Measurements from ENCODE around the gene RRM1. TPM values are rescaled to one million over a fixed set of nuclear protein-coding genes. Genes with fewer than 3 reads are reported as not detected.

Gene RRM1
- total RNA-seq, 1 experiment from 2014 or later, result 138 TPM

GRCh38 chr11:4123218-4123617 is 28.6 kb downstream of the RRM1 start:
- Histone ChIP-seq H4K20me1 (ENCODE audit: control insufficient read depth, insufficient read depth, insufficient read length) (no peaks in the 10 kb centered on the region), H3K9me3 (ENCODE audit: control insufficient read depth, low read depth, low read length) (no peaks in the 10 kb centered on the region), H3K79me2 (ENCODE audit: insufficient read depth, low read length) (no peaks in the 10 kb centered on the region), H4K91ac (ENCODE audit: insufficient read length, low read depth, low read length) (no peak overlapping the region), H3K23me2 (ENCODE audit: insufficient read length, low read depth, low read length, poor library complexity, severe bottlenecking) (no peaks in the 10 kb centered on the region), H2AFZ (ENCODE audit: low read length) (no peak overlapping the region), H4K5ac (ENCODE audit: insufficient read length, low read depth, low read length) (no peak overlapping the region), H3K79me1 (ENCODE audit: insufficient read depth, low read depth, low read length, poor library complexity, severe bottlenecking) (no peaks in the 10 kb centered on the region), H2BK5ac (ENCODE audit: insufficient read length, low read length) (no peak overlapping the region), H3K27me3 (ENCODE audit: insufficient read depth, low read length) (no peaks in the 10 kb centered on the region), H3K56ac (ENCODE audit: insufficient read length, low read depth, low read length) (no peak overlapping the region), H4K8ac (replicated peaks; ENCODE audit: insufficient read length, low read depth, low read length) (no peak overlapping the region), H2BK20ac (ENCODE audit: low read depth, low read length, poor library complexity, severe bottlenecking) (no peak overlapping the region), H3K23ac (ENCODE audit: insufficient read length, low read depth, low read length) (no peak overlapping the region), H3K27ac (ENCODE audit: insufficient read length, low read depth, low read length) (no peak overlapping the region), H3K14ac (ENCODE audit: insufficient read depth, low read length) (no peak overlapping the region), H2BK15ac (ENCODE audit: low read depth, low read length) (no peak overlapping the region), H2BK120ac (ENCODE audit: low read depth, low read length, poor library complexity, severe bottlenecking) (no peak overlapping the region), H2AK5ac (ENCODE audit: insufficient read length, low read length) (no peak overlapping the region), H3K4me2 (ENCODE audit: insufficient read depth, insufficient read length, low read length) (no peak overlapping the region), H3K4me1 (ENCODE audit: insufficient read depth, low read length) (no peaks in the 10 kb centered on the region), H3T11ph (ENCODE audit: low read length) (no peak overlapping the region), H2BK12ac (ENCODE audit: insufficient read length, low read depth, low read length) (no peak overlapping the region), H3K18ac (ENCODE audit: insufficient read length, low read depth, low read length) (no peak overlapping the region), H3K9ac (ENCODE audit: extremely low read depth, insufficient read length, low read length) (no peak overlapping the region), H3K4ac (ENCODE audit: low read depth, low read length) (no peak overlapping the region)
- Mint-ChIP-seq H3K27me3 (ENCODE audit: low read depth) (no peaks in the 10 kb centered on the region), H3K27ac (no peak overlapping the region), H3K4me1 (no peaks in the 10 kb centered on the region), H3K4me3 (no peak overlapping the region), H3K9me3 (no peaks in the 10 kb centered on the region), H3K36me3 (ENCODE audit: insufficient read depth in 1 of 3, low read depth in 3 of 3) (peaks cover 28 to 80% (median 71%) of the 10 kb centered on the region in 3 experiments)
- no CpG with 5 or more reads among the region's 4 CpGs for WGBS (ENCODE audit: extremely low coverage, insufficient read length, low lambda C conversion rate)
- no peak for DNase-seq
- TF ChIP-seq, protein P1, sequence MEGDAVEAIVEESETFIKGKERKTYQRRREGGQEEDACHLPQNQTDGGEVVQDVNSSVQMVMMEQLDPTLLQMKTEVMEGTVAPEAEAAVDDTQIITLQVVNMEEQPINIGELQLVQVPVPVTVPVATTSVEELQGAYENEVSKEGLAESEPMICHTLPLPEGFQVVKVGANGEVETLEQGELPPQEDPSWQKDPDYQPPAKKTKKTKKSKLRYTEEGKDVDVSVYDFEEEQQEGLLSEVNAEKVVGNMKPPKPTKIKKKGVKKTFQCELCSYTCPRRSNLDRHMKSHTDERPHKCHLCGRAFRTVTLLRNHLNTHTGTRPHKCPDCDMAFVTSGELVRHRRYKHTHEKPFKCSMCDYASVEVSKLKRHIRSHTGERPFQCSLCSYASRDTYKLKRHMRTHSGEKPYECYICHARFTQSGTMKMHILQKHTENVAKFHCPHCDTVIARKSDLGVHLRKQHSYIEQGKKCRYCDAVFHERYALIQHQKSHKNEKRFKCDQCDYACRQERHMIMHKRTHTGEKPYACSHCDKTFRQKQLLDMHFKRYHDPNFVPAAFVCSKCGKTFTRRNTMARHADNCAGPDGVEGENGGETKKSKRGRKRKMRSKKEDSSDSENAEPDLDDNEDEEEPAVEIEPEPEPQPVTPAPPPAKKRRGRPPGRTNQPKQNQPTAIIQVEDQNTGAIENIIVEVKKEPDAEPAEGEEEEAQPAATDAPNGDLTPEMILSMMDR (conservative IDR thresholded peaks at IDR 0.05), result no peak
